Measurements from ENCODE around the gene SGCA. TPM values are rescaled to one million over a fixed set of nuclear protein-coding genes. Genes with fewer than 3 reads are reported as not detected.

SGCA gene
- total and polyA plus RNA-seq, 9 of the 15 experiments (the other 6 are each of a cell fraction or from before 2014, with no cell fraction given) = not detected

GRCh38 chr17:50212121-50212843 lies 46.5 kb downstream of the SGCA start (continued):
- TF ChIP-seq MAFG (tag; conservative IDR thresholded peaks at IDR 0.05) (0 out of 2 replicates have a peak, but pooled peaks have one; percentile 39), BRD9 (IDR thresholded peaks at IDR 0.05; ENCODE audit: low read depth, partially characterized antibody) (peak; percentile 30), CC2D1A (IDR thresholded peaks at IDR 0.05) (no peak), KLF1 (tag; IDR thresholded peaks at IDR 0.05) (no peak), FOXM1 (IDR thresholded peaks at IDR 0.05; ENCODE audit: low read depth) (peak; percentile 47; the same call in 1 of the 2 replicates), FOXM1 (CRISPR knock-in tag; IDR thresholded peaks at IDR 0.05; ENCODE audit: low read depth) (no peak), FOXA3 (CRISPR knock-in tag; conservative IDR thresholded peaks at IDR 0.05 in 1 of 2, IDR thresholded peaks at IDR 0.05 in 1 of 2) (no peak), ZNF644 (tag; IDR thresholded peaks at IDR 0.05; ENCODE audit: low read depth) (no peak), PTTG1 (tag; IDR thresholded peaks at IDR 0.05; ENCODE audit: low read depth) (no peak), TSC22D4 (tag; IDR thresholded peaks at IDR 0.05) (no peak), SRSF7 (optimal IDR thresholded peaks at IDR 0.05; ENCODE audit: low read depth, low read length) (no peak), USF2 (CRISPR knock-in tag; IDR thresholded peaks at IDR 0.05) (no peak), RBM25 (IDR thresholded peaks at IDR 0.05; ENCODE audit: low read depth, low read length, severe bottlenecking) (peak; percentile 80), MECOM (CRISPR knock-in tag; IDR thresholded peaks at IDR 0.05) (no peak), ZNF224 (CRISPR knock-in tag; IDR thresholded peaks at IDR 0.05) (no peak), CCNT2 (IDR thresholded peaks at IDR 0.05; ENCODE audit: borderline replicate concordance, extremely low read depth, insufficient read length, low read depth, low read length) (no peak), BRF2 (IDR thresholded peaks at IDR 0.05; ENCODE audit: borderline replicate concordance, insufficient read depth, insufficient read length) (no peak), ZBTB11 (CRISPR knock-in tag; IDR thresholded peaks at IDR 0.05) (no peak), SOX6 (IDR thresholded peaks at IDR 0.05) (no peak), JUNB (CRISPR knock-in tag; conservative IDR thresholded peaks at IDR 0.05) (no peak), GATAD2A (IDR thresholded peaks at IDR 0.05) (no peak), ZBTB2 (IDR thresholded peaks at IDR 0.05) (no peak)
